GM21447 (cell line): Measurements from ENCODE around the gene KCTD15.

ENCODE experiments used
- ATAC-seq: cut with Tn5 transposase; IDR thresholded peaks from one replicate; pipeline ENCODE4 v1.9.1; 2021; ENCODE audit not compliant: unreplicated experiment

KCTD15 gene

GRCh38 chr19:33796164-33796875 is at the start of gene KCTD15:
Gene KCTD15 (plus strand): TSS chr19:33796870. CDS start chr19:33800455, 3,585 bp downstream.
- no peak for ATAC-seq

GRCh38 chr19:33747273-33747672 is 49.4 kb upstream of the KCTD15 start:
- no peak for ATAC-seq

- ATAC-seq: no peak
These were observed 48.4 kb upstream of the KCTD15 start for GRCh38 chr19:33748231-33748630.

GRCh38 chr19:33749016-33749415 is 47.7 kb upstream of the KCTD15 start:
- no peak for ATAC-seq

- ATAC-seq: no peak
These were observed 47.0 kb upstream of the KCTD15 start for GRCh38 chr19:33749619-33750175.

GRCh38 chr19:33750587-33751435 is 45.9 kb upstream of the KCTD15 start:
- ATAC-seq: no peak

GRCh38 chr19:33751436-33751770 is 45.3 kb upstream of the KCTD15 start:
- ATAC-seq: no peak

- no peak for ATAC-seq
These were observed 44.5 kb upstream of the KCTD15 start for GRCh38 chr19:33752018-33752800.

- ATAC-seq: no peak
These were observed 43.7 kb upstream of the KCTD15 start for GRCh38 chr19:33752945-33753344.

GRCh38 chr19:33754361-33754760 is 42.3 kb upstream of the KCTD15 start:
- ATAC-seq: no peak

- ATAC-seq: no peak
These were observed 41.3 kb upstream of the KCTD15 start for GRCh38 chr19:33755099-33756035.

- ATAC-seq: no peak
These were observed 40.5 kb upstream of the KCTD15 start for GRCh38 chr19:33756177-33756576.

- ATAC-seq: no peak
These were observed 38.1 kb upstream of the KCTD15 start for GRCh38 chr19:33758541-33759013.

GRCh38 chr19:33759356-33759755 is 37.3 kb upstream of the KCTD15 start:
- no peak for ATAC-seq

- no peak for ATAC-seq
These were observed 32.9 kb upstream of the KCTD15 start for GRCh38 chr19:33763633-33764371.

- no peak for ATAC-seq
These were observed 30.0 kb upstream of the KCTD15 start for GRCh38 chr19:33766623-33767022.

GRCh38 chr19:33767898-33768413 is 28.7 kb upstream of the KCTD15 start:
- ATAC-seq: no peak

- ATAC-seq: no peak
These were observed 27.5 kb upstream of the KCTD15 start for GRCh38 chr19:33769208-33769607.

- ATAC-seq: no peak
These were observed 26.6 kb upstream of the KCTD15 start for GRCh38 chr19:33770107-33770506.
